GM12864 (cell line): ENCODE data around the gene FOXE3.

Experiments
- DNase-seq: peaks from one replicate; pipeline ENCODE4 v3.0.0-alpha.2; 2011; ENCODE audit warnings: low read depth
- H3K4me3 ChIP-seq: 2 replicates; pipeline ENCODE4 v1.5.1; 2011; ENCODE audit warnings: mild to moderate bottlenecking, low read depth, low read length, control low read depth
- CTCF ChIP-seq: IDR thresholded peaks from 2 replicates; pipeline ENCODE4 v1.5.1; 2011; ENCODE audit warnings: low read depth, mild to moderate bottlenecking, moderate library complexity, low read length, control low read depth, inconsistent platforms; ENCODE audit errors: missing control alignments

FOXE3 gene

GRCh38 chr1:47442842-47443529 lies 26.9 kb downstream of the FOXE3 start:
- no peak for DNase-seq
- no peak overlapping the region for H3K4me3 ChIP-seq
- TF ChIP-seq CTCF: no peak

GRCh38 chr1:47443530-47444296 lies 27.6 kb downstream of the FOXE3 start:
- TF ChIP-seq CTCF: no peak
- H3K4me3 ChIP-seq: no peak overlapping the region
- DNase-seq: no peak

GRCh38 chr1:47444297-47444561 lies 28.1 kb downstream of the FOXE3 start:
- DNase-seq: no peak
- no peak for TF ChIP-seq CTCF
- H3K4me3 ChIP-seq: no peak overlapping the region

GRCh38 chr1:47444562-47445465 lies 28.7 kb downstream of the FOXE3 start:
- TF ChIP-seq CTCF: no peak
- no peak for DNase-seq
- no peak overlapping the region for H3K4me3 ChIP-seq

GRCh38 chr1:47445823-47446550 lies 29.9 kb downstream of the FOXE3 start:
- no peak for TF ChIP-seq CTCF
- no peak overlapping the region for H3K4me3 ChIP-seq
- no peak for DNase-seq

- no peak for TF ChIP-seq CTCF
- H3K4me3 ChIP-seq: no peak overlapping the region
- no peak for DNase-seq
These were observed 32.6 kb downstream of the FOXE3 start for GRCh38 chr1:47448462-47449222.
